K562 (cell line): ENCODE results near the gene NMUR1. TPM values are rescaled to one million over a fixed set of nuclear protein-coding genes. Genes with fewer than 3 reads are reported as not detected.

Experiments
- ATAC-seq: fragments of 200-7000 bp; cut with Tn5 transposase; 3 replicates; pipeline ENCODE4 v1.9.1; 2020; ENCODE audit warnings: moderate library complexity
- BruUV-seq: library from RNA; stranded (reverse); fragments of 400-500 nt; replicated peaks from 2 replicates; lab custom pipeline; 2021; lab: Mats Ljungman, UMichigan
- CTCF ChIA-PET: fragments of 300-600 bp; formaldehyde crosslinking; extraction: SDS; loops from one replicate; lab custom pipeline; 2021; ENCODE audit warnings: low intra/inter-chr PET ratio; lab: Yijun Ruan, JAX
- POLR2A ChIA-PET: fragments of 300-600, 350-650 bp; sonication (Branson Sonifier 250); formaldehyde crosslinking; extraction: SDS; loops from one replicate; lab custom pipeline; 2021; ENCODE audit warnings: antibody characterized with exemption, inconsistent platforms; lab: Yijun Ruan, JAX
- DNase-seq, 4 experiments: peaks; one replicate each; pipeline versions ENCODE4 v3.0.0 to v3.0.0-alpha.2; 2011 to 2018; ENCODE audit warnings: low spot score in 3 of 4, mixed read lengths in 3 of 4; ENCODE audit errors: extremely low read depth in 1 of 4
- FAIRE-seq: peaks from 2 replicates; lab custom pipeline; 2011; peaks lifted over from hg19 to GRCh38; lab: Jason Lieb, UNC
- H2AFZ ChIP-seq: 2 replicates; pipeline ENCODE4 v1.6.0; 2011; ENCODE audit warnings: low read depth, low read length, control low read depth, inconsistent platforms
- H3K27ac ChIP-seq: fragments of 200-600 bp; 3 replicates; pipeline ENCODE4 v1.8.0; 2011; ENCODE audit warnings: low read depth, mild to moderate bottlenecking, control low read depth, inconsistent platforms, low read length, moderate library complexity, mixed read lengths; ENCODE audit errors: extremely low read depth
- H3K27me3 ChIP-seq, 2 experiments: fragments of 300-600 bp in 1 of 2; 2 replicates in 1 of 2; 3 replicates in 1 of 2; pipeline versions ENCODE4 v1.6.0 to v1.8.0; 2011; ENCODE audit warnings: inconsistent platforms in 2 of 2, low read length in 2 of 2, mild to moderate bottlenecking in 1 of 2, mixed read lengths in 1 of 2, moderate library complexity in 1 of 2; ENCODE audit not compliant: control insufficient read depth in 2 of 2, insufficient read depth in 2 of 2
- H3K36me3 ChIP-seq: fragments of 300-600 bp; 3 replicates; pipeline ENCODE4 v1.8.0; 2011; ENCODE audit warnings: mild to moderate bottlenecking, low read length, inconsistent platforms; ENCODE audit not compliant: control insufficient read depth, insufficient read depth
- H3K4me1 ChIP-seq, 2 experiments: fragments of 200-600 bp in 1 of 2; replicated peaks in 1 of 2; 2 replicates in 1 of 2; 3 replicates in 1 of 2; pipeline versions ENCODE4 v1.5.1 to v1.8.0; 2011; ENCODE audit warnings: inconsistent platforms in 2 of 2, low read length in 2 of 2, mild to moderate bottlenecking in 1 of 2, mixed read lengths in 1 of 2, moderate library complexity in 1 of 2; ENCODE audit not compliant: control insufficient read depth in 2 of 2, insufficient read depth in 2 of 2
- H3K4me2 ChIP-seq: 2 replicates; pipeline ENCODE4 v1.6.1; 2011; ENCODE audit warnings: low read length, control low read depth, inconsistent platforms, mixed read lengths; ENCODE audit not compliant: insufficient read depth
- H3K4me3 ChIP-seq: fragments of 200-600 bp; sonication (generic), shearing (Covaris generic); 2 replicates; pipeline ENCODE4 v1.5.1; 2016; ENCODE audit warnings: control low read depth, inconsistent platforms
- H3K79me2 ChIP-seq: fragments of 200-600 bp; 3 replicates; pipeline ENCODE4 v1.8.0; 2011; ENCODE audit warnings: low read length, inconsistent platforms; ENCODE audit not compliant: control insufficient read depth, insufficient read depth
- H3K9ac ChIP-seq, 2 experiments: 2 replicates each; pipeline versions ENCODE4 v1.6.0 to v1.6.1; 2011; ENCODE audit warnings: low read depth in 2 of 2, low read length in 2 of 2, control low read depth in 1 of 2, inconsistent platforms in 1 of 2, mild to moderate bottlenecking in 1 of 2, mixed read lengths in 1 of 2; ENCODE audit not compliant: insufficient read depth in 1 of 2
- H3K9me1 ChIP-seq: one replicate; pipeline ENCODE4 v1.6.0; 2011; ENCODE audit warnings: inconsistent platforms, mild to moderate bottlenecking, low read length, moderate library complexity; ENCODE audit not compliant: control insufficient read depth, insufficient read depth
- H3K9me3 ChIP-seq: replicated peaks from 2 replicates; pipeline ENCODE4 v1.5.1; 2011; ENCODE audit warnings: low read depth, low read length, inconsistent platforms; ENCODE audit not compliant: control insufficient read depth, insufficient read depth
- H4K20me1 ChIP-seq: replicated peaks from 2 replicates; pipeline ENCODE4 v1.6.1; 2011; ENCODE audit warnings: low read length, inconsistent platforms, mixed read lengths; ENCODE audit not compliant: control insufficient read depth, insufficient read depth
- CREM ChIP-seq: IDR thresholded peaks from 2 replicates; pipeline ENCODE4 v1.6.1; 2014; ENCODE audit warnings: antibody characterized with exemption, low read depth
- EHMT2 ChIP-seq: fragments of 450-650 bp; IDR thresholded peaks from 2 replicates; pipeline ENCODE4 v1.6.1; 2018; ENCODE audit warnings: antibody characterized with exemption
- EP400 ChIP-seq: fragments of 450-650 bp; IDR thresholded peaks from 2 replicates; pipeline ENCODE4 v1.6.1; 2017; ENCODE audit warnings: antibody characterized with exemption, mild to moderate bottlenecking, moderate library complexity
- MYNN ChIP-seq, 2 experiments: sonication (generic); formaldehyde crosslinking in 1 of 2; IDR thresholded peaks; 2 replicates each; pipeline versions ENCODE4 v1.5.0 to v1.6.1; 2016 to 2020; ENCODE audit warnings: antibody characterized with exemption in 1 of 2, missing genetic modification reagents in 1 of 2
- TARDBP ChIP-seq: fragments of 450-650 bp; IDR thresholded peaks from 2 replicates; pipeline ENCODE4 v1.6.1; 2016
- ZNF197 ChIP-seq: fragments of 200-800 bp; sonication (Bioruptor generic); IDR thresholded peaks from 2 replicates; pipeline ENCODE4 v1.6.1; 2016; ENCODE audit warnings: low read depth, missing genetic modification characterization, missing compliant biosample characterization
- ZZZ3 ChIP-seq: fragments of 450-650 bp; IDR thresholded peaks from 2 replicates; pipeline ENCODE4 v1.6.1; 2016; ENCODE audit warnings: antibody characterized with exemption, mild to moderate bottlenecking, moderate library complexity
- in situ Hi-C: fragments of 300-500 bp; cut with MboI; formaldehyde crosslinking; loops from 4 replicates; pipeline ENCODE4 v1.15.0; 2018; ENCODE audit warnings: inconsistent platforms, mixed read lengths
- intact Hi-C: fragments of 100-400 bp; cut with micrococcal nuclease; formaldehyde crosslinking; loops from 2 replicates; pipeline ENCODE4 v1.14.2; 2022
- polyA plus RNA-seq, 8 experiments: library from polyadenylated mRNA; depleted of rRNA in 4 of 8; stranded (reverse) in 5 of 8; unstranded in 3 of 8; fragments of >200 nt; fragmentation: Nextera tagmentation in 2 of 8; fragmentation: Illumina TruSeq in 1 of 8; extraction: Ambion mirVana in 2 of 8; extraction: Trizol in 1 of 8; gene quantifications; 2 replicates each; pipeline versions ENCODE4 v1.2.1 to v1.2.3, GENCODE V29; 2011 to 2014; ENCODE audit warnings: inconsistent platforms in 1 of 8, missing spikeins in 1 of 8
- total RNA-seq, 7 experiments: library from RNA; depleted of rRNA in 6 of 7; stranded (reverse); fragments of >200 nt in 6 of 7; fragmentation: Illumina TruSeq in 2 of 7; extraction: Trizol in 2 of 7; gene quantifications; 2 replicates each; pipeline versions ENCODE4 v1.2.1 to v1.2.3, GENCODE V29; 2011 to 2021; ENCODE audit warnings: low replicate concordance in 1 of 7
- TF ChIP-seq, protein P1 (sequence below), 2 experiments: fragments of 450-650 bp in 1 of 2; sonication (generic) in 1 of 2; formaldehyde crosslinking in 1 of 2; IDR thresholded peaks; 2 replicates each; pipeline versions ENCODE4 v1.7.1 to v1.9.0; 2016 to 2022; ENCODE audit warnings: inconsistent platforms in 1 of 2, mild to moderate bottlenecking in 1 of 2, missing genetic modification reagents in 1 of 2
- TF ChIP-seq, protein P2 (sequence below): fragments of 250-450 bp; sonication (Bioruptor Pico); IDR thresholded peaks from 2 replicates; pipeline ENCODE4 v1.9.0; 2021; ENCODE audit warnings: mild to moderate bottlenecking

Gene NMUR1
- total and polyA plus RNA-seq, 9 of the 15 experiments (the other 6 are each of a cell fraction or from before 2014, with no cell fraction given) = 0.01 to 0.27 (median 0.15) TPM

DNA sequence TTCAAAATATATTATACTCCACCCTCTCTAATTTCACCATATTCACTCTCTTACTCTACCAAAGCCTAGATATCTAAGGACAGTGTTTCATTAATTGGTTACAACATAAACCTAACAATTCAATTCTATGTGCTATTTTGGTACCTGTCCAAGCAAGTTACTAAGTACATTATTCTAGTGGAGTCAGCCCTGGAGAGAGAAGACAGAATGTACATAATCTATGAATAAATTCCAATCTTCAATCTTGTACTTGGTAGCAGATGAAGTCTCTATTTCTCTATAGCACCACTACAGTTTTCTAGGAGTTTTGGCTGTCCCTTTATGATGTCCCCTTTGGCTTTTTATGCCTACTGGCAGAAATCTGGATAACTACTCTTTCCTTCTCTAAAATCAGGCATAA is 27.6 kb downstream of the NMUR1 start:
- BruUV-seq = no TSS peak
- no peaks in the 10 kb centered on the region for H3K9me1 ChIP-seq
- no peaks in the 10 kb centered on the region for H3K27me3 ChIP-seq
- no peaks in the 10 kb centered on the region for H3K79me2 ChIP-seq
- no peak overlapping the region for H3K27ac ChIP-seq
- no peaks in the 10 kb centered on the region for H4K20me1 ChIP-seq
- FAIRE-seq = no peak
- 0 out of 3 replicates have a peak, but pooled peaks cover 5% of the 10 kb centered on the region for H3K36me3 ChIP-seq
- CTCF ChIA-PET = no interaction called here
- POLR2A ChIA-PET = no interaction called here
- ATAC-seq = no peak
- no peak overlapping the region for H3K4me2 ChIP-seq
- no peaks in the 10 kb centered on the region for H3K9me3 ChIP-seq
- H3K4me3 ChIP-seq = no peak overlapping the region
- H3K4me1 ChIP-seq = no peaks in the 10 kb centered on the region
- H2AFZ ChIP-seq = no peak overlapping the region
- H3K9ac ChIP-seq = no peak overlapping the region
- no peak for DNase-seq
- TF ChIP-seq, protein P1, sequence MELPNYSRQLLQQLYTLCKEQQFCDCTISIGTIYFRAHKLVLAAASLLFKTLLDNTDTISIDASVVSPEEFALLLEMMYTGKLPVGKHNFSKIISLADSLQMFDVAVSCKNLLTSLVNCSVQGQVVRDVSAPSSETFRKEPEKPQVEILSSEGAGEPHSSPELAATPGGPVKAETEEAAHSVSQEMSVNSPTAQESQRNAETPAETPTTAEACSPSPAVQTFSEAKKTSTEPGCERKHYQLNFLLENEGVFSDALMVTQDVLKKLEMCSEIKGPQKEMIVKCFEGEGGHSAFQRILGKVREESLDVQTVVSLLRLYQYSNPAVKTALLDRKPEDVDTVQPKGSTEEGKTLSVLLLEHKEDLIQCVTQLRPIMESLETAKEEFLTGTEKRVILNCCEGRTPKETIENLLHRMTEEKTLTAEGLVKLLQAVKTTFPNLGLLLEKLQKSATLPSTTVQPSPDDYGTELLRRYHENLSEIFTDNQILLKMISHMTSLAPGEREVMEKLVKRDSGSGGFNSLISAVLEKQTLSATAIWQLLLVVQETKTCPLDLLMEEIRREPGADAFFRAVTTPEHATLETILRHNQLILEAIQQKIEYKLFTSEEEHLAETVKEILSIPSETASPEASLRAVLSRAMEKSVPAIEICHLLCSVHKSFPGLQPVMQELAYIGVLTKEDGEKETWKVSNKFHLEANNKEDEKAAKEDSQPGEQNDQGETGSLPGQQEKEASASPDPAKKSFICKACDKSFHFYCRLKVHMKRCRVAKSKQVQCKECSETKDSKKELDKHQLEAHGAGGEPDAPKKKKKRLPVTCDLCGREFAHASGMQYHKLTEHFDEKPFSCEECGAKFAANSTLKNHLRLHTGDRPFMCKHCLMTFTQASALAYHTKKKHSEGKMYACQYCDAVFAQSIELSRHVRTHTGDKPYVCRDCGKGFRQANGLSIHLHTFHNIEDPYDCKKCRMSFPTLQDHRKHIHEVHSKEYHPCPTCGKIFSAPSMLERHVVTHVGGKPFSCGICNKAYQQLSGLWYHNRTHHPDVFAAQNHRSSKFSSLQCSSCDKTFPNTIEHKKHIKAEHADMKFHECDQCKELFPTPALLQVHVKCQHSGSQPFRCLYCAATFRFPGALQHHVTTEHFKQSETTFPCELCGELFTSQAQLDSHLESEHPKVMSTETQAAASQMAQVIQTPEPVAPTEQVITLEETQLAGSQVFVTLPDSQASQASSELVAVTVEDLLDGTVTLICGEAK (IDR thresholded peaks at IDR 0.05) = no peak
- TF ChIP-seq, protein P1 (CRISPR knock-in tag; IDR thresholded peaks at IDR 0.05) = no peak
- TF ChIP-seq ZNF197 (CRISPR knock-in tag) = no peak
- no peak for TF ChIP-seq EP400
- no peak for TF ChIP-seq EHMT2
- TF ChIP-seq ZZZ3 = no peak
- TF ChIP-seq TARDBP = no peak
- TF ChIP-seq CREM = no peak
- TF ChIP-seq, protein P2, sequence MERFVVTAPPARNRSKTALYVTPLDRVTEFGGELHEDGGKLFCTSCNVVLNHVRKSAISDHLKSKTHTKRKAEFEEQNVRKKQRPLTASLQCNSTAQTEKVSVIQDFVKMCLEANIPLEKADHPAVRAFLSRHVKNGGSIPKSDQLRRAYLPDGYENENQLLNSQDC (CRISPR knock-in tag) = no peak
- no peak for TF ChIP-seq MYNN (IDR thresholded peaks at IDR 0.05)
- no peak for TF ChIP-seq MYNN (CRISPR knock-in tag; IDR thresholded peaks at IDR 0.05)
- in situ Hi-C loops (no loop called here), intact Hi-C loops (no loop called here)
